22Rv1 (cell line): Measurements from ENCODE around the gene PCYOX1L.

Experiments used
- H3K27ac ChIP-seq: fragments of 450-650 bp; 2 replicates; pipeline ENCODE4 v1.5.1; 2017
- CTCF ChIP-seq: fragments of 450-650 bp; IDR thresholded peaks from 2 replicates; pipeline ENCODE4 v1.5.1; 2017; ENCODE audit warnings: mild to moderate bottlenecking
- ZFX ChIP-seq: fragments of 450-650 bp; IDR thresholded peaks from 2 replicates; pipeline ENCODE4 v1.6.1; 2017; ENCODE audit warnings: antibody characterized with exemption, borderline replicate concordance

The PCYOX1L gene

GRCh38 chr5:149349382-149349781 lies 8.5 kb upstream of the PCYOX1L start:
- TF ChIP-seq CTCF = no peak
- no peak for TF ChIP-seq ZFX
- H3K27ac ChIP-seq = no peak overlapping the region

- H3K27ac ChIP-seq = no peak overlapping the region
- TF ChIP-seq CTCF = no peak
- no peak for TF ChIP-seq ZFX
These were observed 5.7 kb upstream of the PCYOX1L start for GRCh38 chr5:149352169-149352568.

- H3K27ac ChIP-seq = no peak overlapping the region; the same call in 1 of the 2 replicates
- no peak for TF ChIP-seq ZFX
- no peak for TF ChIP-seq CTCF
These were observed 3.9 kb upstream of the PCYOX1L start for GRCh38 chr5:149353911-149354310.

- peak overlapping the region; percentile 20; the same call in 1 of the 2 replicates for H3K27ac ChIP-seq
- no peak for TF ChIP-seq ZFX
- TF ChIP-seq CTCF = no peak
These were observed 2.2 kb upstream of the PCYOX1L start for GRCh38 chr5:149355688-149356087.

DNA sequence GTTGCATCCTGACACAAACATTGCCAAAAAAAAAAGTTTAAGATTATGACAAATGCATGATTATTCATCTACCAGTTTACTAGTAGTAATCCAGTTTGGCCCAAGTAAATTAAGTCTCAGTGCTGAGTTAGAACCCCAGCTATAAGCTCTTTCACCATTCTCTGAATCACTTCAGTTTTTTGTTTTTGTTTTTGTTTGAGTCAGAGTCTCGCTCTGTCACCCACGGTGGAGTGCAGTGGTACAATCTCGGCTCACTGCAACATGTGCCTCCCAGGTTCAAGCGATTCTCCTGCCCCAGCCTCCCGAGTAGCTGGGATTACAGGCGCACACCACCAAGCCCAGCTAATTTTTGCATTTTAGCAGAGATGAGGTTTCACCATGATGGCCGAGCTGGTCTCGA lies 1.5 kb upstream of the PCYOX1L start:
- TF ChIP-seq CTCF = no peak
- TF ChIP-seq ZFX = no peak
- peak overlapping the region; percentile 20 for H3K27ac ChIP-seq

GRCh38 chr5:149358294-149358651 lies 427 bp downstream of the PCYOX1L start:
- TF ChIP-seq ZFX = no peak
- TF ChIP-seq CTCF = no peak
- peak overlapping the region; percentile 68 for H3K27ac ChIP-seq

DNA sequence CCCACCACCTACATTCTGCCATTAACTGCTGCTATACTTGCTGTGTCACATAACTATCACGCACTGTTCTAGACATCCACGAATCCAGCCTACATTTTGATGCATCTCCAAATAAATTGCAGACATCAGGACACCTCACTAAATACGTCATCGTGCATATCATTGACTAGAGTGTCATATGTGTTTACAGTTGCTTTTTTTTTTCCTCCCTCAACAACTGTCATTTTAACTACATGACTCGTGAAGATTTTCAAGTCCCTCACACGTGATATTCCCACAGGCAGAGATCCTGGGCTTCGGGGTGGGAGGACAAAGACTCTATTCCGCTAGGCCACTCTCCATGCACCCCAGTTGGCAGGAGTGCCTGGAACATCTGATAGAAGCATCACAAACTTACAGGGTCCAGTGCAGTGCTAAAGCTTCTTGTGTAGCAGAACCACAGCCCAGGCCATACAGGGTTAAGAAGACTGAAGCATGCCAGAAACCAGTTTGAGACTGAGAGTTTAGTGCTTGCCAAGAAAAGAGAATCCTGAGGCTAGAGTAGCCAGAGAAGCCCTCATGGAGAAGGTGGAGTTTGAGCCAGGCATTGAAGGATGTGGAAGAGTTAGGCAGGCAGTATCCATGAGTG lies 1.1 kb downstream of the PCYOX1L start:
- H3K27ac ChIP-seq = no peak overlapping the region; the same call in 1 of the 2 replicates
- TF ChIP-seq ZFX (no peak), CTCF (no peak)
